ENCODE measurements around the gene RARG. TPM values are rescaled to one million over a fixed set of nuclear protein-coding genes. Genes with fewer than 3 reads are reported as not detected.

Gene RARG
- total and polyA plus RNA-seq, 5 experiments from 2014 or later, result 1.6 to 60.4 (median 12.7) TPM

GRCh38 chr12:53227836-53228235, 4.2 kb downstream of the RARG start:
- Mint-ChIP-seq H3K4me1 (peaks cover 47 to 71% (median 63%) of the 10 kb centered on the region in 4 donors), H3K4me3 (no peak overlapping the region), H3K27me3 (no peaks in the 10 kb centered on the region), H3K9me3 (no peaks in the 10 kb centered on the region), H3K27ac (peak overlapping the region in 7 of 10 donors; percentile 20 to 83 (median 58)), H3K36me3 (peaks cover 0 to 3% (median 0%) of the 10 kb centered on the region in 3 donors)
- ATAC-seq (no peak), DNase-seq (no peak)
- POLR2A ChIA-PET, result interaction anchor here (0.9 kb wide), 1 partner anchor 8 kb away, joined by 3 read pairs; no protein-coding TSS in a partner anchor

- no peak for ATAC-seq
- peaks cover 0 to 3% (median 0%) of the 10 kb centered on the region in 3 donors for H3K36me3 Mint-ChIP-seq
- H3K4me3 Mint-ChIP-seq, result no peak overlapping the region
- no peaks in the 10 kb centered on the region for H3K9me3 Mint-ChIP-seq
- DNase-seq, result no peak
- H3K27me3 Mint-ChIP-seq, result no peaks in the 10 kb centered on the region
- peaks cover 44 to 71% (median 63%) of the 10 kb centered on the region in 4 donors for H3K4me1 Mint-ChIP-seq
- POLR2A ChIA-PET, result interaction anchor here (0.9 to 1.1 kb wide), 2 partner anchors 9 to 72 kb away, joined by 3 read pairs; partner anchors contain the start of gene MYG1
- H3K27ac Mint-ChIP-seq, result peak overlapping the region in 8 of 10 donors; percentile 11 to 92 (median 52)
These were observed 4.7 kb downstream of the RARG start for GRCh38 chr12:53227341-53227740.

DNA sequence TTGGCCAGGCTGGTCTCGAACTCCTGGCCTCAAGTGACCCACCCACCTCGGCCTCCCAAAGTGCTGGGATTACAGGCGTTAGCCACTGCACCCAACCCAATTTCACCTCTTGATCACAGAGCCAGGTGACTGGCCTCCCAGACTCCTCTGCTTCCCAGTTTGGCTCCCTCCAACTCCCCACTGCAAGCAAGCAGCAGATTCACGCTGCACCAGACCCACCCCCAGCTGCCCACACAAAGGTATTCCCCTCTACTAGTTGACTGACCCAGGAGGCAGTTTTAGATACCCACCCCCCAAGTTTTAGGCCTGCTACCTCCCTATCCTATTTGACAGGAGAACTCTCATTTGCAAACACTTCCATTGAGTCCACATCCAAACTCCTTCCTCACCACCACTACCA, 5.2 kb downstream of the RARG start:
- Mint-ChIP-seq H3K36me3 (peaks cover 0 to 3% (median 0%) of the 10 kb centered on the region in 3 donors), H3K27ac (peak overlapping the region in 7 of 10 donors; percentile 29 to 92 (median 60)), H3K9me3 (no peaks in the 10 kb centered on the region), H3K4me1 (peaks cover 46 to 75% (median 66%) of the 10 kb centered on the region in 4 donors), H3K4me3 (peak overlapping the region in 2 of 10 donors; percentile 49 to 55), H3K27me3 (no peaks in the 10 kb centered on the region)
- no peak for ATAC-seq
- POLR2A ChIA-PET, result interaction anchor here (0.6 to 1.1 kb wide), 3 partner anchors 9 to 172 kb away, joined by 3 to 5 read pairs (median 3); partner anchors contain the start of gene MYG1
- DNase-seq, result no peak

GRCh38 chr12:53225635-53226424, 6.2 kb downstream of the RARG start:
- peaks cover 48 to 76% (median 62%) of the 10 kb centered on the region in 4 donors for H3K4me1 Mint-ChIP-seq

DNA sequence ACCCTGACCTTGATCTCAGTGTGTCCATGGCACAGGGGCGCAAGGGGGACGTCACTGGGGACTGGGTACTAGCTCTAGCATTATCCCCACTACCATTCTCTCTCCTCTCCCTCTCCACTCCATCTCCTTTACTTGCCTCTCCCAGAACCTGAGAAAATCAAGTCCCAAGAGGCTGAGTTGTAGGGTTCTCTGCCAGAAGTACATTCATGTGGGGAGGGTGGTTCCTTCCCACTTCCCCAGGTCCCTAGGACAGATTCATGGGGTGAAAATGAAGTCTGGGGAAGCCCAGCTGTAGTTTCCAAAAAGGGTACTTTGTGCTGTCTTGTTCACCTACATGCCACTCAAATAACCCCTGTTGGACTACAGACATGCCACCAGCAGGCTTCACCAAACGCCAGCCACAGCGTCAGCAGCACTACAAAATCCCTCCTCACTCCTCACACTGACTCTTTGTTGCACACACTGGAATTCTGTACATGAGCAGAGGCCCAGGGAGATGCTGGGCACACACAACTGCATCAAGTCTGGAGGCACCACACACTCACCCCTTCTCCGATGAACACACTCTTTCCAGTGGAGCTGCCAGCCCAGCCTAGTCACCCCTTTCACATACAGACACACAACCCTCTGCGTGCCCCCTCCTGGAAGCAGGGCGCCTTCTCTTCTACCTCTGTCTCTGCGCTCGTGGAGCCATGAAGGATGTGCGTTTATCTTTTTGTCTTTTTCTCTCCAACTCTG, 6.9 kb downstream of the RARG start:
- H3K27me3 Mint-ChIP-seq, result no peaks in the 10 kb centered on the region
- DNase-seq (no peak), ATAC-seq (no peak)
- H3K4me3 Mint-ChIP-seq, result peak overlapping the region in 7 of 10 donors; percentile 39 to 78 (median 69)
- H3K36me3 Mint-ChIP-seq, result peaks cover 0 to 3% (median 0%) of the 10 kb centered on the region in 3 donors
- H3K27ac Mint-ChIP-seq, result peak overlapping the region; percentile 74 to 93 (median 88)
- peaks cover 47 to 71% (median 60%) of the 10 kb centered on the region in 4 donors for H3K4me1 Mint-ChIP-seq
- no peaks in the 10 kb centered on the region for H3K9me3 Mint-ChIP-seq
- POLR2A ChIA-PET, result interaction anchor here (0.5 to 1.7 kb wide), 7 partner anchors 9 to 154 kb away, joined by 3 to 6 read pairs (median 3); partner anchors contain the start of gene ITGB7

More at GRCh38 chr12:53225635-53226424, 6.2 kb downstream of the RARG start:
- POLR2A ChIA-PET, result interaction anchor here (1.0 to 1.7 kb wide), 4 partner anchors 8 to 17 kb away, joined by 3 to 6 read pairs (median 3); no protein-coding TSS in a partner anchor
- H3K27ac Mint-ChIP-seq, result peak overlapping the region; percentile 74 to 91 (median 88)
- H3K36me3 Mint-ChIP-seq, result peaks cover 0 to 3% (median 0%) of the 10 kb centered on the region in 3 donors
- peak overlapping the region in 6 of 10 donors; percentile 6 to 78 (median 62) for H3K4me3 Mint-ChIP-seq
- H3K27me3 Mint-ChIP-seq, result no peaks in the 10 kb centered on the region
- DNase-seq (no peak), ATAC-seq (no peak)
- no peaks in the 10 kb centered on the region for H3K9me3 Mint-ChIP-seq

DNA sequence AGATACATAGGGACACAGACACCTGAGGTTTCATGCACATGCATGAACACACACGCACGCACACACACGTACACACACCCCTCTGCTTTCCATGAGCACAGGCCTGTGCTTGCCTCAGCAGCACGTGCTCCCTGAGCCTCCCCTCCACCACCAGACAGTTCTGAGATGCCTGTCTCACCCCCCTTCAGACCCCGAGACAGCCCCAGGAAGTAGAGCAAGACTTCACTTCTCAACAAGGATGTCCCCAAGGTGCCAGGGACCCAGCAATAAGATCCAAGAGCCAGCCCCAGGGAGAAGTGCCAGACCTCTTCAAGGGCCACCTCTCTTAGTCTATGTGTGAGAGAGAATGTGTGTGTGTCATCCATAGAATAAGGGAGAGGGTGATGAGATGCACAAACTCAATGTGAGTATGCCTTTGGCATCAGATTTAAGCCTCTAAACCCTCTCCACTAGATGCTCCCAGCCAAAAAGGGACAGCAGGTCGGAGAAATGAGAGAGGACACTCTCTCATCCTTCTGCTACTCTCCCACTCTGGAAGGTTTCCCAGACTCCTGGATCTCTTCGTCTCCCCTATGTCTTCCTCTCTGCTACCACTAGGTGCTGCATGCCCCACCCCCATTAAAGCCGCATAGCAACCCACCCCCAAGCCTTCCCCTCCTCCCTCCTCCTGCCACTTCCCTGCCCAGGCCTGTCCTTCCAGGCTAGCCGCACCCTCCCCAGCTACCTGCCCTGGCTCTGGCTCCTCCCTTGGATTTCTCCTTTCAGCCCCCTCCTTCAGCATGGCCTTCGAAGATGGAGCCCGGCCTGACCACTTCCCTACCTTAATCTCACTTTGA, 7.7 kb downstream of the RARG start:
- no peaks in the 10 kb centered on the region for H3K9me3 Mint-ChIP-seq
- DNase-seq (peak in 1 of 10 donors; percentile 35), ATAC-seq (no peak)
- H3K36me3 Mint-ChIP-seq, result peaks cover 0 to 3% (median 0%) of the 10 kb centered on the region in 3 donors
- POLR2A ChIA-PET, result interaction anchor here (0.8 to 1.8 kb wide), 12 partner anchors 7 to 155 kb away, joined by 3 to 10 read pairs (median 5); partner anchors contain the start of gene ITGB7
- H3K27ac Mint-ChIP-seq, result peak overlapping the region; percentile 81 to 93 (median 90)
- H3K4me3 Mint-ChIP-seq, result peak overlapping the region; percentile 47 to 98 (median 76)
- peaks cover 46 to 66% (median 60%) of the 10 kb centered on the region in 4 donors for H3K4me1 Mint-ChIP-seq
- H3K27me3 Mint-ChIP-seq, result no peaks in the 10 kb centered on the region

DNA sequence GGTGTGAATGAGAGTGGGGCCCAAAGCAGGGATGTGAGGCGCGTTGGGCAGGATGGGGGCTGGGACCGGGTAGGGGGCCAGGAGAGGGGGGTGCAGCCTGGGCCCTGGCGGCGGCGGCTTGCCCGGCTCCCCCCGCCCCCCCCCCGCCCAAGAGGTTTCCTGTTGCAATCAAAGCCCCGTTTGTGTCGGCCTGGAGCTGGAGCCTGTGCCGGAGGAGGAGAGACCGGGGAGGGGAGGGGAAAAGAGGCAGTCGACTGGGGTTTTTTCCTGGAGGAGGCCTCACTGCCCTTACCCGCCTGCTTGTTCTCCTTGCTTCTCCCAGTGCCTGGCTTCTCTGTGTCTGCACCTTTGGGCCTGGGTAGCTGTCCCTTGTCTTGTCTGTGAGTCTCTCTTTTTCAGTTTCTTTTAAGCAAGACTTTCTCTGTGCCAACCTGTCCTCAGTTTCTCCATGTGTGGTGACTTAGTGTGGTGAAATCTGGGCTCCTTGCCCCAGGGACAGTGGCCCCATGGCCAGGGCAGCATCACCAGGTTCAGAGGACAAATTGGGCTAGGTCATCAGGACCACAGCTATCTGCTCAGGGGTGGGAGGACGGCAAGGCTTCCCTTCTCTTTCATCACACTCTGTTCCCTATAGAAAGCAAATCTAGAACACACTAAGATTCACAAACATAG, 8.5 kb downstream of the RARG start:
- POLR2A ChIA-PET, result interaction anchor here (0.8 to 1.8 kb wide), 12 partner anchors 8 to 98 kb away, joined by 3 to 10 read pairs (median 5); partner anchors contain the start of genes AAAS and ITGB7
- Mint-ChIP-seq H3K9me3 (no peaks in the 10 kb centered on the region), H3K36me3 (peaks cover 0 to 3% (median 0%) of the 10 kb centered on the region in 3 donors), H3K27me3 (no peaks in the 10 kb centered on the region), H3K4me1 (peaks cover 48 to 69% (median 63%) of the 10 kb centered on the region in 4 donors), H3K4me3 (peak overlapping the region; percentile 70 to 98 (median 80)), H3K27ac (peak overlapping the region; percentile 81 to 93 (median 88))
- DNase-seq (peak in 6 of 10 donors; percentile 34 to 72 (median 43)), ATAC-seq (no peak)

DNA sequence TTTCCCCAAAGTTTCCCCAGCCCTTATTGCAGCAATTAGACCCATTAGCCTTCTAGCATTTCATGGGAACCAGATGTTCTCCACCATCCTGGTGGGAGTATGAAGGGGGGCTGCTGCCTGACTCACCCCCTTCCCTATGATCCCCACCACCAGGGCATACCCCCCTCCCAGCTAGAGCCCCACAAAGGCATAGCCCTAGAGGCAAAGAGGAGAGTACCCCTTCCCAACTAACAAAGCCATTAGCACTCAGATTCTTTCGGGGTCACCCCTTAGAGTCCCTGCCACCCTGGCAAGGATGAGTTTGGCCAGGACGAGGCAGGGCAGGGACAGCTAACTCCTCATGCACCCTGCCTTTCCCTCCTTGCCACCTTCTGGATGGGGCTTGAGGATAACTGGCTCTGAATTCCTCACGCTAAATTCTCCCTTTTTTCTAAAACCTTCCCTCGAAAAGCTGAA, 9.2 kb downstream of the RARG start:
- peak in 1 of 10 donors; percentile 32 for DNase-seq
- H3K36me3 Mint-ChIP-seq, result peaks cover 0 to 3% (median 0%) of the 10 kb centered on the region in 3 donors
- POLR2A ChIA-PET, result interaction anchor here (0.9 to 1.8 kb wide), 10 partner anchors 8 to 98 kb away, joined by 3 to 10 read pairs (median 5); partner anchors contain the start of gene AAAS

DNA sequence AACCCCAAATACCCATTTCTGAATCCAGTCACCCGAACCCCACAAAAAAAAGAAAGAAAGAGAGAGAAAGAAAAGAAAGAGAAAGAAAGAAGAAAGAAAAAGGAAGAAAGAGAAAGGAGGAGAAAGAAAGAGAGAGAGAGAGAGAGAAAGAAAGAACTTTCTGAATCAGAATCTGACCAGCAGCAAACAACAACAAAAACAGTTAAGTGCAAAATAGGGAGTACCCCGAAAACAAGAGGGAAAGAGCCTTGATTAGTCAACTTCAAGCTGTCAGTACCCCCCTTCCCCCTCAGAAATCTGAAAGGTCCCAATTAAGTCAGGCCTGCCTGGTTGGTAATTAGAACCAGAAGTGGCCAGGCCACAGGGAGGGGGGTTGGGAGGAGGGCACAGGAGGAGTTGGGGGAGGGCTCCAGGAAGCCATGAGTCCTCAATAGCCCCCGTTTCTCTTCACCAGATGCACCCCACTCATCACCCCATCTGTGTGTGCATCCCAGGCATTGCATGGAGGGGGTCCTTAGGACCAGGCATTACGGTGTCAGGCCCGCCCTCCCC, 9.8 kb downstream of the RARG start:
- H3K27ac Mint-ChIP-seq, result peak overlapping the region; percentile 75 to 91 (median 88)
- DNase-seq (peak in 1 of 10 donors; percentile 37), ATAC-seq (no peak)
- H3K4me1 Mint-ChIP-seq, result peaks cover 54 to 76% (median 72%) of the 10 kb centered on the region in 4 donors
- H3K9me3 Mint-ChIP-seq, result no peaks in the 10 kb centered on the region
- no peaks in the 10 kb centered on the region for H3K27me3 Mint-ChIP-seq
- peak overlapping the region; percentile 73 to 98 (median 80) for H3K4me3 Mint-ChIP-seq
- peaks cover 0 to 3% (median 0%) of the 10 kb centered on the region in 3 donors for H3K36me3 Mint-ChIP-seq
- POLR2A ChIA-PET, result interaction anchor here (1.4 to 1.8 kb wide), 4 partner anchors 9 to 99 kb away, joined by 4 to 8 read pairs (median 6); partner anchors contain the start of gene AAAS

More for the DNA sequence above, 9.2 kb downstream of the RARG start:
- no peaks in the 10 kb centered on the region for H3K27me3 Mint-ChIP-seq
- peak overlapping the region; percentile 75 to 91 (median 87) for H3K27ac Mint-ChIP-seq
- H3K4me3 Mint-ChIP-seq, result peak overlapping the region; percentile 73 to 98 (median 80)
- ATAC-seq, result no peak
- peaks cover 51 to 72% (median 67%) of the 10 kb centered on the region in 4 donors for H3K4me1 Mint-ChIP-seq
- H3K9me3 Mint-ChIP-seq, result no peaks in the 10 kb centered on the region

Data from naive thymus-derived CD8-positive, alpha-beta T cell (primary cell).